D341Med (cell line): ENCODE measurements around the gene ZNF544.

Source experiments
- DNase-seq: peaks from one replicate; pipeline ENCODE4 v3.0.0; 2012; ENCODE audit warnings: low spot score

The ZNF544 gene

DNA sequence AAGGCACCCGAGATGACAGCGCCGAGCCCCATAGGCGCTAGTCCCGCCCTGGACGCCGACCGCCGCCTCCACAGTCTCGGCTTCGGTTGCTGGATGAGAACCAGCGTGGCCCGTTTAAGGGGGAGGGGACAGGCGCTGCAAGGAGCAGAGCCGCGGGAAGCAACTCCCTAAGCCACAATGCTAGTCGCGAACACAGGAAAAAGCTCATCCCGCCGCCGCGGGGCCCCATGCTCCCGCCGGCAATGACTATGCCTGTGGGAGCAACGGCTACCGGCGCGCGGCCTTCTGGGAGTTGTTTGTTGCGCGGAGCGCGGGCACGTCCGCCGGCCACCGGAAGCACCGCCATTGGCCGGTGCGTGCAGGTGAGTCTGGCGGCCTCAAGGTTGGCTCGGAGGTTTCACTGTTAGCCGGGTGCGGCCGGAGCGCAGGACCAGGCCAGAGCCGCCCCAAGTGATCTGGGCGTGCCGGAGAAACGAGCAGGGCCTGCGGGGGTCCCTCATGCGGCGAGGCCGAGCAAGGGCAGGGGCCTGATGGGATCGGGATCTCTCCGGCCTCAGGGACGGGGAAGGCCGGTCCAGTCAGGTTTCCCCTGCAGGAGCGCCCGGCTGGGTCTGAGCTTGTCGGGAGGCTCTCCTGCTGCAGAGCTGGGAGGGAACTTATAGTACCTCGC lies at the start of gene ZNF544:
Gene ZNF544 (plus strand): TSS at position 330 of the 670 bp plus-strand sequence. CDS start 15,110 bp downstream, outside the sequence.
- peak; percentile 93 for DNase-seq

DNA sequence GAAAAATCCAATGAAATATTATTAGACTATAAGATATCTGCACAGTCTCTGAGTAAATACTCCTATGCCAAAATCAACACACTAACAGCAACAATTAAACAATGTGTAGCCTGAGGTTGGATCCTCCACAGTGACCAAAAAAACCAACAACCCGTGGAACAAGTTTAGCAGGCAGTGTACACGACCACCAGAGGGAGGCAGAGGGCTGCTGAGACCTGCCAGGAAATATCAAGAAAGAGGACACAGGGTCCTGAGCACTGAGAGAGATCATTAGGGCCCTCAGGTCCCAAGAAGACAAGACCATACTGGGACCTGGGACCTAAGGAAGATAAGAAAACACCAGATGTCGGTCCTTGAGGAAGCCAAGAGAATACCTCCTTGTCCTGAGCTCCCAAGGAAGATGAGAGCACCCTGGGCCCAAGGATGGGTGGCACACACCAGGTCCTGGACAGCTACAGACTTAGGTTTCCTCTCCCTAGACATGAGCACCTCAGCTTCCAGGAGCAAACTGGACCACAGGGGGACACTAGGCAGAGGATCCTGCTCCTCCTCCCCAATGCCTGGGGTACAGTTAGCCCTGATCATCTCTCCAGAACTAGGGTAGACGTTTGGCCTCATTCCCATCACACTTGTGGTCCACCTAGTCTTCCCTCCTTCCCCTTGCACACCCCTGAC lies 46.7 kb upstream of the ZNF544 start:
- DNase-seq, result peak; percentile 52

DNA sequence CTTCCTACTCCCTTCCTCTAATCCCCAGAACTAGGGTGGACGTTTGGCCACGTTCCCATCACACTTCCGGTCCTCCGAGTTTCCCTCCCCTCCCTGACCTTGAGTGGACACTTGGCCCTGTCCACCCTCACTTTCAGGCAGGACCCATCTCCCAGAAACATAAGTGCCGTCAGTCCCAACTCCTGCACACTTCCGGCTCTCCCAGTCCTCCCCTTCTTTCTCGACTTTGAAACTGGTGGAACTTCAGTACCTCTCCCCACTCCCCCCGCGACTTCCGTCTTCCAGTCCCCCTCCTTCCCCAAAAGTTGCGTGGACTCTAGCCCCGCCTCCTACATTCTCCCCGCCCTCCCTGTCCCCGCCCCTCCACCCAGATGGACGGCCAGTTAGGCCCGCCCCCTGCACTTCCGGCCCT lies 46.1 kb upstream of the ZNF544 start:
- DNase-seq, result peak; percentile 84

DNA sequence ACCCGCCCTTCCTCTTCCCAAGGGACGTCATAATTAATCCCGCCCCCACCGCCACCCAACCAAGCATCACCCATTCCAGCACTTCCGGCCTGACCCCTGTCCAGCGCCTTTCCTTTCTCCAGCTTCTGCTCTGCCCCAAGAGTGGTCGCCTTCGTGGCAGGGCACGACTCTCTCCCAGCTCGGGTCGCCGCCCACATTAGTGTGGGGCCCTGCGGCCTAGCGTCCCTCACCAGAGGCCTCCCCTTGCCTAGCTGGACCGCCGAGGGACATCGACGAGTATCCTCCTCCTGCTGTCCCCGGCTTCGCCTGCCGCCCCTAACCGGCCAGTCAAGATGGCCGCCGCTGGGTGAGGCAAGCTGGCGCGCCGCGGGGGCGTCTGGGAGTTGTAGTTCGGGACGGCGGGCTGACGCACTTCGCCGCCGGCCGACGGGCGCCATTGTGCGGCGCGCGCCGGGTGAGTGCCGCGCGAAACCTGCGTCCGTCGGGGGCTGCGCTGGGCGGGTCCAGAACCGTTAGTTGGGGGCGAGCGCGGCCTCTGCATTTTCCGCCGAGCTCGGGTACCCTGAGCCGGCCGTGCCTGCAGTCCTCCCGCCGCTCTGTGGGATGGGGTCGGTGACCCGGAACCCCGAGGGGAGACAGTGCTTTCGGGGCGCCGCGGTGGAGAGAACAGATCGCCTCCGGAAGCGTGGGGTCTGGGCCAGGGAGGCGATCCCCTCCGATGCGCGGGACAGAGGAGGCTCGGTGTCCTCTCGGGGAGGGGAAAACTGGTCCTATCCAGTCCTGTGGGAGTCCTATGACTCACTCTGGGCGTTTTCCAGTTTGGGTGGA lies 45.5 kb upstream of the ZNF544 start, which contains the start of gene ZNF274:
Gene ZNF274 (plus strand): TSS at position 73 of the 828 bp plus-strand sequence. CDS start 905 bp downstream, outside the sequence.
- peak; percentile 98 for DNase-seq

DNA sequence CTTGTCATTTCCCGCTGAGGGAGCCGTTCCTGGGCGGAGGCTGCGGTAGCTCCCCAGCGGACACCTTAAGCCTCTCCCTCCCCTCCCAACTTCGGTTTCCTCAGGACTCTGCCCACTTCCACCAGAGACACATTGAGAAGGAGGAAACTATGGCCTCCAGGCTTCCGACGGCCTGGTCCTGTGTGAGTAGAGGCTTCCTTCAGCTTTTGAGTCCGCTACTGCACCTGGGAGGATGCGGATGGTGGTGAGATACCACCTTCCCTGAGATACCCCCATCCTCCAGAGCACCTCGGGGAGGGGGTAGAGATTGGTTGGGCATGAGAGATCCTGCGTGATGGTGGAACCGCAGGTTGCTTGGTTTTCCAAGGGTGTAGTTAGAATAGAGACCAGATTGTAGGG lies 44.9 kb upstream of the ZNF544 start:
- DNase-seq, result no peak

DNA sequence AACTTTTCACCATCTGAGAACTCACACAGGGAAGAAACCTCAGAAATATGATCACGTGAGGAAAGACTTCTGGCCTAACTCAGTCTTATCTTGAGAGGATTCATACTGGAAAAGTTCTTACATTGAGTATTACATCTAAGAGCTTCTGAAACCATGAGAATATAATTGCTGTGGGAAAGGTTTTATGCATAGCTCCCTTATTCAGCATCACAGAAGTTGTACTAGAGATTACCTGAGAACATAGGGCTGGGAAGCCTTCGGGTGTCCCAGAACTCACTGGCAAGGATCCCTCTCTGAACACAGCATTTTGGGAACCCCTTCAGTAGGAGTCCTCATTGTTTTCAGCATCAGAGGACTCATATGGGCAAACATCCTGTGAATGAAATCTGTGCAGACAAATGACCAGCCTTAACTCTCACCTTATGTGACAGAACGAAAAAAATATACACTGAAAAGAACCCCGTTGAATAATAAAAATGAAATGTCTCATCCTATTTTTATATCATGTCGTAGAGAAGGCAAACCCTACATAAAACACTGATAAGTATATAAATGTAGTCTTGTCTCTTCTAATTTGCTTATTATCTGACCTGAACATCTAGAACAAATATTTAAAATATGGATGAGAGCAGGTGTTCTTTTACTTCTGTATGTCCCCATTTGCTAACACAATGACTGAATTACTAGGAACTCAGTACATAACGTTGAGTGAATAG lies 31.7 kb upstream of the ZNF544 start:
- no peak for DNase-seq

DNA sequence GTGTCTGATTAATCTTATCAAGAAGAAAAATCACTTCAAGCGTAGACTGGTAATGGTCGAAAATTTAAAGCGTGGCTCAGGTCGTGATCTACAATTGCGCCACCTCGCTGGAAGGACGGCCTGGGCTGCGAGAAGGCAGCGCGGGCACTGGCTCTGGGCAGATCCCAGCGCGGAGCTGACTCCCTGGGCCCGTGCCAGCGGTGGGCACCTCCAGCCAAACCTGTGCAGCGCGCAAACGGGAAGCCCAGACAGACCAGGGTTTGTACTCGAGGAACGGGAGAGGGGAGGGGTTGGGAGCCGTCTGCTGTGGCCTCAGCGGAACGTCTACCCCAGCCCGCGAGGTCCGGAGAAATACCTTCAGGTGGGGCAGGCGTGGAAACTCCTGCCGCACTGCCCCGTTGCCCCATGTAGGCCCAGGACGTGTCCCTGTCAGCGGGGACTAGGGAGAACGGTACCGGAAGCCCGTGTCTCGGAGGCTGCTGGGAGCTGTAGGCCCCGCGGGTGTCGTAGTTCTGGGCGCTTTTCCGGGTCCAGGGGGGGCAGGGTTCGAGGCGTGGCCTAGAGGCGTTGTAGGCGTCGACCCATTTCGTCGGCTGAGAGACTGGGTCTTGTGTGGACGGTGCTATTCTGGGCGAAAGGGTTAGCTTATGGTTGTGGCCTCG lies 24.8 kb upstream of the ZNF544 start:
- DNase-seq, result no peak

DNA sequence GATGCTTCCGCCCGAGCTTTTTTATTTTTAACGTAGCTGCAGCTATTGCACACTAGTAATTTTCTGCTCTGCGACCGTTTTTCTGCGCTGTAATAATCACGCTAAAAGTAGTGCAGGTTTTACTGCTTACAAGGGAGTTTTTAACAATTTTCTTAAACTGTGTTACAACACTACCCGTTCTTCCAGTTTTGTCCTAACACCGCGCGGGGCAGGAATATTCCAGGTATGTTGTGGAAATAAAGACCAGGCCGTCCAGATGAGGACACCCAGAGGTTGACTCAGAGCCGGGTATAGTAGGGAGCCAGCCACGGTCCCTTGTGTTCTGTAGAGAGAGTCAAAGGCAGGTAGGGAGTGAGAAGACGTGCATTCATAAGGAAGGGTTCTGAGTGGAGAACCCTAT lies 24.1 kb upstream of the ZNF544 start:
- DNase-seq, result no peak

DNA sequence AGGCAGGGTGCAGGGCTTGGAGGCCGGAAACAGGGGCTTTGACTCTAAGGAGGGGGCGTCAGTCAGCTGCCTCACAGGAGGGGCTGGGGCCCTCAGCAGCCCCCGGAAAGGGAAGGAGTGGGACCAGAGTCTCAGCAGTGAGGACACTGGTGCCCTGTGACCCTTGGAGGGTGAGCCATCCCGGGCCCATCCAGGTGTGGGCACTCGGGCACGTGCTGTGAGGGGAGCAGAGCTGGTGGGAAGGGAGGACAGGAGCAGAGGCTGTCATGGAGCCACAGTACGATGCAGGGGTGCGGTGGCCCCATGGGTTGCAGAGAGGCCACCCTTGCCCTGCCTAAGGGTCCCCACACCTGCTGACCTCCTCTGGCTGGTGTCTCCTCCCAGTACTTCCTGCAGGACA lies 19.1 kb upstream of the ZNF544 start:
- DNase-seq, result no peak

DNA sequence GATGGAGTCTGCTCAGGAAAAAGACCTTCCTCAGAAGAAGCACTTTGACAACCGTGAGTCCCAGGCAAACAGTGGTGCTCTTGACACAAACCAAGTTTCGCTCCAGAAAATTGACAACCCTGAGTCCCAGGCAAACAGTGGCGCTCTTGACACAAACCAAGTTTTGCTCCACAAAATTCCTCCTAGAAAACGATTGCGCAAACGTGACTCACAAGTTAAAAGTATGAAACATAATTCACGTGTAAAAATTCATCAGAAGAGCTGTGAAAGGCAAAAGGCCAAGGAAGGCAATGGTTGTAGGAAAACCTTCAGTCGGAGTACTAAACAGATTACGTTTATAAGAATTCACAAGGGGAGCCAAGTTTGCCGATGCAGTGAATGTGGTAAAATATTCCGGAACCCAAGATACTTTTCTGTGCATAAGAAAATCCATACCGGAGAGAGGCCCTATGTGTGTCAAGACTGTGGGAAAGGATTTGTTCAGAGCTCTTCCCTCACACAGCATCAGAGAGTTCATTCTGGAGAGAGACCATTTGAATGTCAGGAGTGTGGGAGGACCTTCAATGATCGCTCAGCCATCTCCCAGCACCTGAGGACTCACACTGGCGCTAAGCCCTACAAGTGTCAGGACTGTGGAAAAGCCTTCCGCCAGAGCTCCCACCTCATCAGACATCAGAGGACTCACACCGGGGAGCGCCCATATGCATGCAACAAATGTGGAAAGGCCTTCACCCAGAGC lies 16.2 kb upstream of the ZNF544 start:
- DNase-seq, result no peak

DNA sequence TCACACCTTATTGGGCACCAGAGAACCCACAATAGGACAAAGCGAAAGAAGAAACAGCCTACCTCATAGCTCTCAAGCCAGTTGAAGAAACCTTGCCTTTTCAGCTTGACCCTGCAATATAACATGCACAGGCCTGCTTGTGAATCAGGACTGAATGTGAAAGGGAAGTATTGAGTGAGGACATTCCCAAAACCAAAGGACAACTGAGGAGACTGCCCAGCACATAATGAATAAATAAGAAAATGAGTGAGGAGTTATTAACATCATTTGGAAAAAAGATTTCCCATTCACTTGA lies 15.7 kb upstream of the ZNF544 start:
- no peak for DNase-seq

DNA sequence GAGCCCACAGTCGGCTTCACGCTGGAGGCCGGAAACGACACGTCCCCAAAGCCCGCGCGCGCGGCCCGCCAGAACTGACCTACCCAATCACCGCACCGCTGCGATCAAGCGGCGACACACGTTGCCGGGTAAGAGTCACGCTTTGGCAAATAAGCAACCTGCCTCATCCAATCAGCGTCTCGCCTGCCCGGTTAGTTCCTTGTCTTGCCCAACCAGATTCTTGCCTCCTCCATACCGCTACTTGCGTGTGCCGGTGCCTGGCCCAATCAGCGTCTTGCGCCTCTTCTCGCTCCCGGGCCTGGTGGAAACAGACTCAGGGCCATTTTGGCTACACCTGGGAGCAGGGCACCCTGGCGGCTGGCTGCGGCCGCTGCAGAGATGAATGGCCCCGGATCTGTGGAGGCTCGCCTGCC lies 11.6 kb upstream of the ZNF544 start:
- DNase-seq, result no peak

DNA sequence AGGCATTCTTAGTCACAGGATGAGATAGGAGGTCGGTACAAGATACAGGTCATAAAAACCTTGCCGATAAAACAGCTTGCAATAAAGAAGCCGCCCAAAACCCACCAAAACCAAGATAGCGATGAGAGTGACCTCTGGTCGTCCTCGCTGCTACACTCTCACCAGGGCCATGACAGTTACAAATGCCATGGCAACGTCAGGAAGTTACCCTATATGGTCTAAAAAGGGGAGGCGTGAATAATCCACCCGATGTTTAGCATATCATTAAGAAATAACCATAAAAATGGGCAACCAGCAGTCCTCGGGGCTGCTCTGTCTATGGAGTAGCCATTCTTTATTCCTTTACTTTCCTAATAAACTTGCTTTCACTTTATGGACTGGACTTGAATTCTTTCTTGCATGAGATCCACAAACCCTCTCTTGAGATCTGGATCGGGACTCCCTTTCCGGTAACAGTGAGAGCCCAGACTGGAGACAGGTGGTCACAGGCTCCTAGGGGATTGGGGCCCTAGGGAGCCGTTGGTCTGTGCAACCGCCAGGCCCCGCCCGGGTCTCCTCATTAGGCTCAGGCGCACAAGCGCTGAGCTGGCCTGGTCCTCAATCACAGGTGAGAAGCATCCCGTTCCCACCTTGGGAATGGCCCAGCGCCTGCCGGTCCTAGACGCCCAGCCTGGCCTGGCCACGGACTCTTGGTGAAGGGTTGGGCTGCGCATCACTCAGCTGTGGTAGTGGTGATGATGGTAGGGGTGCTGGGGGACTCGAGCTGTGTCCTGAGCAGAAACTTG lies 10.9 kb upstream of the ZNF544 start:
- DNase-seq, result no peak

DNA sequence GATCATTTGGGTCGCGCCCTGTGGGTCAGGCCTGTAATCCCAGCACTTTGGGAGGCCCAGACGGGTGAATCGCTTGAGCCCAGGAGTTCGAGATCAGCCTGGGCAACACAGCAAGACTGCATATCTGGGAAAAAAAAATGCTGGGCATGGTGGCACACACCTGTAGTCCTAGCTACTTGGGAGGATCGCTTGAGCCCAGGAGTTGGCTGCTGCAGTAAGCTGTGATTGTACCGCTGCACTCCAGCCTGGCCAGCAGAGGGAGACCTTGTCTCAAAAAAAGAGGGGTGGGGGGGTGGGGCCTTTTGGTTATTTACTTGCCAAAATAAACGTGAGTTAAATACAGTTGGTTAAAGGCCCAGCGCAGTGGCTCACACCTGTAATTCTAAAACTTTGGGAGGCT lies 9.8 kb upstream of the ZNF544 start:
- DNase-seq, result no peak

DNA sequence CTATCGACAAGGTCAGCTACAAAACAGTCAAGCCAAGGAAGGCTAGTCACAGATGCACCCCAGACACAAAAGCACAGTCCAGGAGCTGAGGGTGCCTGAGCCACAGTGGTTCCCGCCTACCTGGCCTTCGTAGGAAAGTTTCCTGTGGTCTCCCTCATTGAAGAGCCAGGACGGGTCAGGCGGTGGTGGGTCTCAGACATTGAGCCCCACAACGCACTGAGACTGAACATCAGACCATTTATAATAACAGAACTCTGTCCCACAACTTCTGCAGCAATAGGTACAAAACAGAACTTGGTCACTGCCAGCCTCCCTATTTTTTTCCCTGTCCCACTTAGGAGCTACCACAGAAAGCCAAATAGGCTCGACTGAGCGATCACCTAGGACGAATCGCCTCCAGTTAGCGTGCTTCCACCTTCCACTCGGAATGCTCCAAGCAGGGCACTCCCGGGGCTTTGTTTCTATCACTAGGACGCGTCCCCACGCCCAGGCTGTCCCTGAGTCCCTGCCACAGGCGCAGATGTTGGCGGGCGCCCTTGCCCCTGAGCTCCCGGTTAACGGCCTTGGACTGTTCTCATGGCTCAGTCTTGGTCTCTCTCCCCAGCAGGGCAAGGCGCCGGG lies 640 bp upstream of the ZNF544 start:
- no peak for DNase-seq

DNA sequence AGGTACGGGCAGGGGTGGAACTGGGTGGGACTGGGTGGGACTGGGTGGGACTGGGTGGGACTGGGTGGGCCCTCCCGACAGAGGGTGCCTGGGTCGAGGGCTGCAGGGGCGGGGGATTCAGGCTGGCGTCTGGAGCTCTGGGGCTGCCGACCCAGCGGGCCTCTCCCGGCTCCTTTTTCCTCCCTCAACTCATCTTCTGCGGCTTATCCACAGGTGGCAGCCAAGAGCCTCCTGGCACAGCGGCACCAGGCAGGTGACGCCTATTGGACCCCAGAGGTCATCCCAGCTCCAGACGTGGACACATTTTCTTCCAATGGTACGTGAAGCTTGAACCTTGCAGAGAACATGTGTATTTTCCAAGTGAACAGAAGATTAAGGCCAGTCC lies 533 bp downstream of the ZNF544 start:
- DNase-seq, result peak; percentile 79

DNA sequence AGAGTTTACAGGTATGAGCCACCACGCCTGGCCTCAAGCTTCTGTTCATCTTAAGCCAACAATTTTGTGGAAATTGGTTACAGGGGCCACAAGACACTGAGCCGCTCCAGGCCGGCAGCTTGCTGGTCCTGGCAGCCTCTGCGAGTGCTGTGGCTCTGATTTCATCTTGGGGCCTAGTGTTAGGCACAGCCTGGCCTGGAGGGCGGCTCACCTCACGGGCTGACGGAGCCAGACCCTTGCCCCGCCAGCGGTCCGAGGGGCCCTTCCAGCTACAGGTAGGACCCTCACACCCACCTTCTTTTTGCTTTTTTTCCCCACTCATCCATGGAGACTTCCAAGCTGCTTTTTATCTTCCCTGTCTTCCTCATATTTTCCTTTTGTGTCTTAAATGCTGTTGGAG lies 8.6 kb downstream of the ZNF544 start:
- no peak for DNase-seq

DNA sequence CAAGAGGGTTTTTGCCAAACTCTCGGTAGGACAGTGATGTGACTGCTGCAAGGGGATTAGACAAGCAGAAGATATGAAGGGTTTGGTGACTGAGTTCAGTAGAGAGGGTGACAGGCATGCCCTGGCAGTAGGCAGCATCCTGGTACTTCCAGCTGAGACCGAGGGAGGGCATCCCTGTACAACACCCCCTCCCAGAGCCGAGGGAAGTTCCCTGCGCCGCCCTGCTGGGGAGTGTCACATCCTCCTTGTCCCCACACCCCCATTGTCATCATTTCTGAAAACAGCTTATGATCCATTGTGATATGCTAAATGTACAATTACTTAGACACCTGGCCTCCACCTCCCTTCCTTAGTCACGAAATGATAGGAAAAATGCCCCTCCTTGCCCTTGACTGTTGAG lies 14.6 kb downstream of the ZNF544 start:
- DNase-seq, result no peak

DNA sequence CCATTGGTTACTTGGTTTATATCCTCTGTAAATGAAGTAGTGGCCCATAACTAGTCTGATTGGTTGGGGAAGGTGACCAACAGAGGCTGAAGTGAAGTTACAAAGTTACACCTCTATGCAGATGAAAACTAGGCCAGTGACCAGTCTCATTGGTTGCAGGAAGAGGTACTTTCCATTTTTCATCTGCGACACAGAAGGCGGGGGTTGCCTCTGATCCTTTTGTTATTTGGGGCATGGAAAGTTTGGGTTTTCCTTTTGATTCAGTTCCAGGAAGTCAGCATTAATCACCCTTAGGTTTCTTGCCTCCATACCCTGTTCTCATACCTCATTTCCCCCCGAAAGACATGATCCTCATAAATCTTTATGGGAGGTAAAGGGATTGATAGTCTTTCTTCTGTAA lies 20.2 kb downstream of the ZNF544 start:
- DNase-seq, result no peak

DNA sequence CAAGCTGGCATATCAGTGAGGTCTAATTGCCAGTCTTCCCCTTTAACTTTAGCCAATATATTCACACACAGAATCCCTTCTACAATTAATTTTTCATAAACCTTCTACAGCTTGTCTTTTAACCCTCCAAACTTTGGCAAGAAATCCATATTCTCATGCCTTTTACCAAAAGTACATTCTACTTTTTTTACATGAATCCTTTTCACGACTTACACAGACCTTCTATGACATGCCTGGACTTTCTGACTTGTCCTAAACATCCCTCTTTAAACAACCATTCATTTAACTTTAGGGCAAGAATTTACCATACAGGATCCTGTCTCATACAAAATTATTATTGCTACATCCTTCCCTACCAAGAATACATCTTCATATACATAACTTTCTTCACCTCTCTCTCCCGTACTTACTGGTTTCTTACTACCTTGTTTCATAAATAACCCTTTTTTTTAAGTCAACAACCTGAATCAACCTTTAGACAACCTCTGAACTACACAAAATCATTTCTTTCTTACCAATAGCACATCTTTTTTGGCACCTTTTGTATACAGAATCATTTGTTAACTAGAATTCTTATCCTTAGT lies 23.5 kb downstream of the ZNF544 start:
- no peak for DNase-seq
